Breast epithelium (tissue), 3 donors: ENCODE results near the gene PURB.

Source experiments
- POLR2A ChIP-seq: fragments of 450-650 bp; IDR thresholded peaks from one replicate; pipeline ENCODE4 v1.6.1; 2016; ENCODE audit warnings: antibody characterized with exemption, mild to moderate bottlenecking, moderate library complexity
- POLR2AphosphoS5 ChIP-seq, 3 donors: sonication (generic); formaldehyde crosslinking; IDR thresholded peaks; one replicate each; pipeline ENCODE4 v1.6.1; 2017; ENCODE audit warnings: antibody characterized with exemption in 3 of 3
- TF ChIP-seq, protein P1 (sequence below), 3 donors: fragments of 450-650 bp; IDR thresholded peaks; one replicate each; pipeline ENCODE4 v1.5.1; 2016 to 2017; ENCODE audit warnings: antibody characterized with exemption in 3 of 3, mild to moderate bottlenecking in 3 of 3, moderate library complexity in 3 of 3

DNA sequence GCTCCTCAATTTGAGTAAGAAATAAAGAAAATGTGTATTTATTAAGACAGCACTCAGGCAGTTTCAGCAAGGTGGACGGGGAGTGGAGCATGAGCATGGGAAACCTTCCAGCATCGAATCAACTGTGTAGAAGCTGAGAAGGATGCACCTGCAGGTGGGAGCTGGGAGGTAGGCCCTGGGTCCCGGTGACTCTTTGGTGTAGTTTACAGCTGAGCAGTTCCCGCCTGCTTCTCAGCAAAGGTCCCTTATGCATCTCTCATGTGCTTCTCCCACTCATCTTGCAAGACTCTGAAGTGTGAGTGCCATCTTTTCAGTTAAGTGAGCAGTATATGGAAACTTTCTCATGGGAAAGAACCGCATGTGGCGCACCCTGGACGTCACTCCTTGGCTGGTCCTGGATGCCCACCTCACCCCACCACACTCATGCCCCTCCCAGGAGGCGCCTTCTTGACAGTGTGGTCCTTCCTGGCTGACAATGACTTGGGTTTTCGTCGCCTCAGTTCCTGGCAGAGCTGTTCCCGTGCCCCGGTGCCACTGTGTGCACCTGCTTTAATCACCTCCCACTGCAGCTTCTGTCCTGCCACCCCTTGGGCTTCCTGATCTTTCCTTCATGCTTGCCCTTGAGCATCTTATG is 19.8 kb upstream of the PURB start:
- TF ChIP-seq, protein P1, sequence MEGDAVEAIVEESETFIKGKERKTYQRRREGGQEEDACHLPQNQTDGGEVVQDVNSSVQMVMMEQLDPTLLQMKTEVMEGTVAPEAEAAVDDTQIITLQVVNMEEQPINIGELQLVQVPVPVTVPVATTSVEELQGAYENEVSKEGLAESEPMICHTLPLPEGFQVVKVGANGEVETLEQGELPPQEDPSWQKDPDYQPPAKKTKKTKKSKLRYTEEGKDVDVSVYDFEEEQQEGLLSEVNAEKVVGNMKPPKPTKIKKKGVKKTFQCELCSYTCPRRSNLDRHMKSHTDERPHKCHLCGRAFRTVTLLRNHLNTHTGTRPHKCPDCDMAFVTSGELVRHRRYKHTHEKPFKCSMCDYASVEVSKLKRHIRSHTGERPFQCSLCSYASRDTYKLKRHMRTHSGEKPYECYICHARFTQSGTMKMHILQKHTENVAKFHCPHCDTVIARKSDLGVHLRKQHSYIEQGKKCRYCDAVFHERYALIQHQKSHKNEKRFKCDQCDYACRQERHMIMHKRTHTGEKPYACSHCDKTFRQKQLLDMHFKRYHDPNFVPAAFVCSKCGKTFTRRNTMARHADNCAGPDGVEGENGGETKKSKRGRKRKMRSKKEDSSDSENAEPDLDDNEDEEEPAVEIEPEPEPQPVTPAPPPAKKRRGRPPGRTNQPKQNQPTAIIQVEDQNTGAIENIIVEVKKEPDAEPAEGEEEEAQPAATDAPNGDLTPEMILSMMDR (IDR thresholded peaks at IDR 0.05), result no peak
- TF ChIP-seq POLR2A, result no peak
- TF ChIP-seq POLR2AphosphoS5 (IDR thresholded peaks at IDR 0.05), result no peak
